GF-D8 (cell line): ENCODE results near the gene RAB30.

Experiments
- DNase-seq: peaks from one replicate; lab custom pipeline; 2025; lab: John Stamatoyannopoulos, UW

The RAB30 gene

DNA sequence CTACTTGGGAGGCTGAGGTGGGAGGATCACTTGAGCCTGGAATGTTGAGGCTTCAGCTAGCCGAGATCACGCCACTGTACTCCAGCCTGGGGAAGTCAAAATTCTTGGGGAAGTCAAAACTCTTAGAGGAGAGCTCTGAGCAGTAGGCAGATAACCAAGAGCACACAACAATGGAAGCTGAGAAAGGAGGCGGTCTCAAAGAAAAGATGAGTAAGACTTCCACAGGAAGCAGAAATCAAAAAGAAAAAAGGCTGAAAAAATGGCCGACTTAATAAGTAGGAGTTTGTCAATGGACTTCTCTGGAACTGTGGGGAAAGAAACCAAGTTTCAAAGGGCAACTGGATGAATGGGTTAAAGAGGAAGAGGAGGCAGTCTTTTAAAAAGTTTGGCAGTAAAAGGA is 32.1 kb downstream of the RAB30 start:
- no peak for DNase-seq

DNA sequence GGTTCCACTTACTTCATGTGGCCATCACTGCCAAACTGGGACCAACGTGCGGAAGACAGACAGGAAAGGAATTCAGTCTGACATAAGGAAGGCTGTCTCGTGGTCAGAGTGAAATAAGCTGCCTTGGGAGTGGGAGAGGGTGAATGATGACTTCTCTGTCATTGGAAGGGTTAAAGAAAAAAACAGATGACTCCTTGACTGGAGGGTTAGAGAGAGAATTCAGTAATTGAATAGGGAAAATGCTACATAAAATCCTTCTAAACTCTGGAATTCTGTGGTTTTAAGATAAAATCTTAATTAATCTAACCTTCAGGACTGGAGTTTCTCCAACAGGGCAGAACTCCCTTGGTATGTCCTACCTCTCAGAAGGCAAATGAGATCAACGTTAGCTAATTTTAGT is 33.8 kb downstream of the RAB30 start:
- DNase-seq, result no peak

DNA sequence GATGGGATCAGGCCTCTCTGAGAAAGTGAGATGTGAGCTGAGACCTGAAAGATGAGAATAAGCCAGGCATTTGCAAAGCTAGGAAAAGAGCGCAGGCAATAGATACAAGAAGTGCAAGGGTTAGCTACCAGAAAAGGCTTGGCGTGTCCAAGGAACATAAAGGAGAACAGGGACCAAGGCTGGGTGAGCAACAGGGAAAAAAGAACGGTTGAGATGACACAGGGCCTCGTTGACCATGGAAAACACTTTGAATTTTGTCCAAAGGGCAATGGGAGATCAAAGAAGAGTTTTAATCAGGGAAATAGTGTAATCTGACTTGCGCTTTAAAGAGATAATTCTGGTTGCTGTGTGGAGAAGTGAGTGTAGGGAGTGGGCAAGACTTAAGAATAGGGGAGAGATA is 35.0 kb downstream of the RAB30 start:
- no peak for DNase-seq

DNA sequence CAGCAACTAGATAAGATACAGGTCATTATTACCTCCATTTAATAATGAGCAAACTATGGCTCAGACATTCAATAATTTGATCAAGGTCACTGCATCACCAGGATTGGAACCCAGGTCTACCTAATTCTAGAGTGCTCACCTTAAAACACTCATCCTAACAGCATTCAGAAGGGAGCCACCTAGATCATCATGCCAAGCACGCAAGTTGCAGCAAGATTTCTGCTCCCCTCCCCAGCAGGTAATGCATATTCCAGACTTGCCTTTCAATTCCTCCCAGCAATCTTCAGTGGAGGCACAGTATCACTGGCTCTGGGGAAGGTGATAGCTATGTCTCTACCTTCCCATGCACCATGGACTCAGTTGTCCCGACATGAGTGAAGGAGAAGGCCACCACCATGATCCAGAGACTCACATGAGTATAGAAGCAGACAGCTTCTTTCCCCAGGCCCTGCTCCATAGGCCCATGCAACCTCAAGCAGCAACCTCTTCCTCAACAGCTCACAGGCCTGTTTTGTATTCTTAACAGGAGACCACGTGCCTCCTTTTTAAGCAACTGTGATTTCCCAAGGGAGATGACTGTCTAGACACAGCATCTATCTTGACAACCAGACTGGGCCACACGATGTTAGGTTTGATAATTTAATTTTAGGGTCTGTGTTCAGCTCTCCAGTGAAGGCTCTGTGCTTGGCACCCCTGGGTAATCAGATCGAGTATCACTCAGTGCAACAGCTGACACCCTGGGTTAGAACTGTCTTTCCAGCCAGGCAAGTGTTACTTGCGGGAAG is 36.4 kb downstream of the RAB30 start:
- DNase-seq, result no peak

DNA sequence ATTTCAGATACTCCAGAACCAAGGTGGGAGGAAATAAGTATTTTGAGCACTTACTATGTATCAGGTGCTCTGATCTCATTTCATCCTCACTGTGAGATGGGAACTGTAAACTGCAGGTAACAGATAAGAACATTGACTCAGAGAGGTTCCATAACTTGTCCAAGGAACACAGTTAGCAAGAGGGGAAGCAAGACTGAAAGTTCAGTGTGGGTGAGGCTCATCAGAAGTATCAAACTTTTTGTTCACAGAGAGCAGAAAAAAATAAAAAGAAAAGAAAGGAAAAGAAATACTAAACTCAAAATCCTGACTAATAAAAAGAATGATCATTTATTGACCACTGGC is 37.1 kb downstream of the RAB30 start:
- no peak for DNase-seq

DNA sequence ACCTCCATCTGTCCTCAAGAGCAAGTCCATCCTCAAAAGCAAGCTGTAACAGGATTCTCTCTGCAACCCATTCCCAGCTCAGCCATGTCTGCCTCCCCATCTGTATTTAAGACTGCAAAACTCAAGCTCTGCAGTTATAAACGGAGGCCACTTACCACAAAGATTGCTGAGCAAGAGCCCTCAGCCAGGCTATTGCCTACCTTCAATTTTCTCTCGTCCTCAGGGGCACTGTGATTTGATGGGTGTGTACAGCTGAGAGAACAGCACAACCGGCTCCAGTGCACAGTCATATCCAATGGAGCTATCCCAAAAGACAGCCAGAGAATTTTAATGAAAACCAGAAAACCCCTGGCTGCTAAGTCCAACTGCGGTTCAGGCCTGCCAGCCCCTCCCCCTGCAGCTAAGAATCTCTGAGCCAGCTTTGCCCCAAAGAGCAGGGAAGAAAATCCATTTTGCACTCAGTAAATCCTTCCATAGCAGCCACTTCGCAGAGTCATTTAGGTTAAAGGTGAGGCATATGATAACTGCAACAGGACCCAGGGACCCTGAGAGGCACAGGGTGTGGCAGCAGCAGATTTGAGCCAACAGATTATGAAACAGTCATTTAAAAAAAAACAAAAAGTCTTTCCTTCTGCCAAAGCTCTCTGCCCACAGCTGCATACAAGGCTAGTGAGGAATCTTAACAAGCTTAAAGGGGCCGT is 37.6 kb downstream of the RAB30 start:
- DNase-seq, result no peak

DNA sequence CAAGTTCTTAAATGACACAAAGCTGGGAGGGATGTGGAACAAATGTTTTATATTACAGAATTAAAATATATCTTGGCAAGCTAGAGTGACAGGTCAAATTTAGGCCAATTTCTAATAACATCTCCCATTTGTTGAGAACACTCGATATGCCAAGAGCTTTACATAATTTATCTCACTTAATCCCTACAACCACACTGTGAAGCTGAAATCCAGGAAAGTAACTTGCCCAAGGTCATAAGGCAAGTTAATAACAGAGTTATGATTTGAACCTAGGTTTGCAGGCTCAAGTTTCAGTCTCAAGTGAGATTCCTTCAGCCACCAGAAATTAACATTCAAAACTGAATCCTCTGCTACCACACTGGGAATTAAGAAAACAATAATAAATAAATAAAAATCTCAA is 38.3 kb downstream of the RAB30 start:
- no peak for DNase-seq

DNA sequence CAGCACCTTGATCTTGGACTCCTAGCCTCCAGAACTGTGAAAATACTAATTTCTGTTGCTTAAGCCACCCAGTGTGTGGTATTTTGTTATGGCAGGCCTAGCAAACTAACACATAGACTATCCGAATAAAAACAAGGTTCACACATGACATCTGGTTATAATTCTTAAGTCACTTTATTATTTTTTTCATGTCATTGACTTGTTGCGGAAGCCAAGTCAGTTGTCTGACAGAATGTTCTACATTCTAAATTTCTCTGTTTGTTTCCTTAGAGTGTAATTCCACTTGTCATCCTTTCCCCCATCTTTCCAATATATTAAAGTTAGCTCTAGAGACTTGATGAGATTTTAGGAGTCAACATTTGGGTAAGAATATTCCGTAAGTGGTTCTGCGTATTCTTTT is 40.6 kb downstream of the RAB30 start:
- no peak for DNase-seq

DNA sequence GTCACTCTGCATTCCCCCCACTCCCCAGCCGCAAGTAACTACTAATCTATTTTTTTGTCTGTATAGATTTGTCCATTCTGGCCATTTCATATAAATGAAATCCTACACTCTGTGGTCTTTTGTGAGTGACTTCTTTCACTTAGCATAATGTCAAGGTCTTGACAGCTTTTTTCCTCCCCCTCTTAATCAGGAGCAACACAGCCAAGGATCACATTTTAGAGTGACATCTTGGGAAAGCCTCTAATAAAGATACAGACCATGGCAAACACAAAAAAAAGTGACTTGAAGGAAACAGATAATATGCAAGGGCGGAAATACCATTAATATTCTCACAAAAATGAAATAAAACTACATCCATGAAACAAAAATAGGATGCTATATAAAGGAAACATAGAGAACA is 43.9 kb downstream of the RAB30 start:
- DNase-seq, result no peak

DNA sequence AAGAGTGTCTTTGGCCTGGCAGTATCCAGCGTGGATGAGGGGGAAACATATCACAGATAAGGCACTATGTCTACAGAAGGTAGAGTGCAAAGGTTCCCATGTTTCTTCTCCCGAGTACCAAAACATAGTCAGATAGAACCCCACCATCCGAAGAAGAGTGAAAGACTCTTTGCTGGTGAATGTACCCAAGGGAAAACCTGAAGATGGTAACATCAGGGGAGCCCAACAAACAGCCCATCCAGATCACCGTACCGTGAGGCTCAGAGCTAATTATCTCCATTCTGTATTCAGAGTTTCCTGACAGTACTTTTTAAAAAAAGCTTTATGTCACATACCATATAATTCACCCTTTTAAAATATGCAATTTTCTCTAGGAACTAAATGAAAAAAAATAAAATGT is 44.4 kb downstream of the RAB30 start:
- no peak for DNase-seq

DNA sequence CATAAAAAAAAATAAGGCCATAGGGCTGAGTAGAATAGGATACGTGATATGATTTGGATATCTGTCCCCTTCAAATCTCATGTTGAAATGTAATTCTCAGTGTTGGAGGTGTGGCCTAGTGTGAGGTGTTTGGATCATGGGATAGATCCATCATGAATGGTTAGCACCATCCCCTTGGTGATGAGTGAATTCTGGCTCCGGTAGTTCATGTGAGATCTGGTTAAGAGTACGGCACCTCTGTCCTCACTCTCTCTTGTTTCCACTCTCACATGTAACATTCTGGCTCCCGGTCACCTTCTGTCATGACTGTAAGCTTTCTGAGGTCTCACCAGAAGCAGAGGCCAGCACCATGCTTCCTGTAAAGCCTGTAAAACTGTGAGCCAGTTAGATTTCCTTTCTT is 45.5 kb downstream of the RAB30 start:
- no peak for DNase-seq

DNA sequence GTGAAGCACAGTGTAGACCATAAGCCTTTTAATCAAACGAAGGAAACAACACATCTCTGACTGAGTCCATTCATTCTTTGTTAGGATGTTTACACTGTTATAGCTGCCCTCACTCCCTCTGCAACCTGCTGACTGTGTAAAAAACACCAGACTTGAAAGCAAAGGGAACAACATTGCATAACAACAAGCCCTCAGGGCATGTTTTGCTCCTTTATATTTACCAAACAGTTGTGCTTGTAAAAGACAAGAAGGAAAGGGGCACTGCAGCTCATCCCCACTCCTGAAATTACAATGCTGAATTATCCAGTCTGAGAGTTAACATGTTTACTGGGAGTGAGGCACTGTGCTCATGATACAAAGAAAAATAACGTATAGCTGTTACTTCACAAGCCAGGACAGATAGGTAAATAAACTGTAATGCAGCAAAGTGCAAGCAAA is 46.4 kb downstream of the RAB30 start:
- no peak for DNase-seq

DNA sequence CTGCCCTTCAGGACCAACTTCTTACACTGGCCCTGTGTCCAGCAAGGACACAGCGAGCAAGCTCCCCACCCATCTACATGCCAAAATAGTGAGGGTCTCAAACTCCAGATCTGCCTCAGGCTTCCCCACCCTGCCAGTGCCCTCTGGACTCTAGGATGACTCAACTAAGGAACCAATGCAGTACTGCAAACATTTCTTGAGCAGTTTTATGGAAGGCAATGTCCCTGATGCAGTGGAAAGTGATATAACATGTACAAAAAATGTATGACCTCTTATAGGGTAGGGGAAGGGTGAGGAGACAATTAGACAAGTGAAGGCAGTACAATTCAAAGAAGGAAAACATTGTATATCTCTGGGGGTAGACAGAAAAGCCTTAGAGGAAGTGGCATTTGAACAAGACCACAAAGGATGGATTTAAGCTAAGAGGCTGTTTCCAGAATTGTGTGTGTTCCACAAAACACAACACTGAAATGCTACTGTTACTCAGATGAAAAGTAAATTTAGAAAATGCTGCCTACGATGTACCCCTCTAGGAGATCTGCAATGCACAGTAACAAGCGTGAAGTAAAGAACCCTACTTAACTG is 47.3 kb downstream of the RAB30 start:
- DNase-seq, result no peak

DNA sequence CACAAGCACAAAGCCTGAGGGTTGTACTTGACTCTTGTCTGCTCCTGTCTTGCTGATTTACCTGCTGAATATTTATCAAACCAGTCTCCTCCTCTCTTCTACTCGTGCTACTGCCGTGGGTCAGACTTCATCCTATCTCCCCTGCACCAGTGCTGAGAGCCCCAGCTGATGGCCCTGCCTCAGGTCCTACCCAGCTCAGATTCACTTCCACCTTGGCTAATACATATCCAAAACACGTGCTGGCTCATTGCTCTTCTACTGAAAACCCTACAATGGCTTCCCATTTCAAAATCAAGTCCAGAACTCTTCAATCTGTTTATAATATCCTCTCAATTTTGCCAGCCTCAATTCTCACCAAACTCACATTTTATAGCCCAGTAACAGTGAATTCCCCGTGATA is 48.3 kb downstream of the RAB30 start:
- no peak for DNase-seq

DNA sequence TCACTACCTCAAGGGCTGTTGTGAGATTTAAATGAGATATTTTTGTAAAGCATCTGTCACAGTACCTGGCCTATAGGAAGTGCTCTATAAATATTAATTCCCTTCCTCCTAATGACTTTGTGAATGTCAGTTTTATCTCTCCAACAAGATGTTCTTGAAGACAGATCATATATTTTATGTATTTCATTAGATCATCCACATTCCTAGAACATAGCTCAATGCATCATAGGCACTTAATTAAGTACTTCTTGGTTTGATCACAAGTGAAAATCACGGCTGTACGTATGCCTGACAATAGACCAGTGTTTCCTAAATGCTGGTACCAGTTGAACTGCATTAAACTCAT is 49.9 kb downstream of the RAB30 start:
- DNase-seq, result no peak

DNA sequence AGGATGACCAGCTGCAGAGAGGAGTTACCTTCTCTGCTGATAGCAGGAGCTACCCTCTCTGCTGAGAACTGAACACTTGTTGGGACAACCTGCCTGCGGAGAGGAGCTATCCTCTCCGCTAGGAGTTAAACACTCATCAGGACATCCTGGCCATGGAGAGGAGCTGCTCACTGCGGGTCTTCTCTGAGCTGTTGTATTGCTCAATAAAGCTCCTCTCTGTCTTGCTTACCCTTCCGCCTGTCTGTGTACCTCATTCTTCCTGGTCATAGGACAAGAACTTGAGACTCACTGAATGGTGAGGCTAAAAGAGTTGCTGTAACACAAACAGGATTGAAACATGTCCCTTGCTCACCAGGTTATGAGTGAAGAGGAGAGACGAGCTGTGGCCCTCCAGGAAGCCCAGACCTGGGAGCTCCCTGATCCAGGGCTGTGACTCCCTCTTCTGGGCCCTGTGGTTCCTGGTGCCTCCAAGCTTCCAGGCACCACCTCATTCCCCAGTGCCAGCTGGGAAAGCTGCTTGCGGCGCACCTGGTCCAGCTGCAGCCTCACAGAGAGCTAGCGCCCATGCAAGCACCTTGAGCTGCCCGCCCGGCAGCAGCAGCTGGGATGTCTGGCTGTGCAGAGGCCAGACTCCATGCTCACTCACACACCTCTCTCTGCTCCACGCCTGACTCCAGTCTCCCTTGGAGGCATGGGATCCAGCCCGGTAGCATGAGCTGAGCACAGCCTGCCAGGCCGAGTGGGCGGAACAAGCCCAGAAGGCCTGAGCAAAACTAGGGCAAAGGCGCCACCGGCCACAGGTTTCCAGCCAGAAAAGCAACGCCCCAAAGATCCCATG is 50.5 kb downstream of the RAB30 start:
- no peak for DNase-seq

DNA sequence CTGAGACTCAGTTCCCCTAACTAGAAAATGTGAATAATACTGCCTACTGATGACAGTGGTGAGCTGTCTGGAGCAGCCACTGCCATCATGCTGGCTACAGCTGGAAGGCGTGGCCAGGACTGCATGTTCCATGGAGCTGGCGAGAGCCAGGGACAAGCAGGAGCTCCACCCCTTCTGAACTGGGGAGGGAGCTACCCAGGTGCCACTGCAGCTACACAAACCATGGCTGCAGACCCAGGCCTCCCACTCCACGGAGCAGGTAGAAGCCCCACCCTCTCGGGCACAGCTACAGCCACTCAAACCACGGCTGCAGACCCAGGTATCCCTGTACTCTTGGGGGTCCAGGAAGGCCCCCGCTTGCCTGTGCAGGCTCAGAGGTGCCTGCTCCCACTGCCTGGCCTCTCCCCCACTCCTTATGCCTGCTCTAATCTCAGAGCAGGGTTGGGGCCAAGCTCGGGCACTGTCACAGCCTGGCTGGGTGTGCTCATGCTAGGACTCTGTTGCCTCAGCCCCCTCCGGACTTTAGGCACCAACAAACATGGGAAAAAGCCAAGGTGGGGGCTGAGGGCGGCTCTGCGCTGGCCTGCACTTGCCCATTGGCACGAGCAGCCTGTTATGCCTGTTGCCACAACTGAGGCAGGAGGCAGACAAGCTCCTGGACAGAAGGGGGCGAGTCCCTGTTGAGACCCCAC is 51.7 kb downstream of the RAB30 start:
- no peak for DNase-seq

DNA sequence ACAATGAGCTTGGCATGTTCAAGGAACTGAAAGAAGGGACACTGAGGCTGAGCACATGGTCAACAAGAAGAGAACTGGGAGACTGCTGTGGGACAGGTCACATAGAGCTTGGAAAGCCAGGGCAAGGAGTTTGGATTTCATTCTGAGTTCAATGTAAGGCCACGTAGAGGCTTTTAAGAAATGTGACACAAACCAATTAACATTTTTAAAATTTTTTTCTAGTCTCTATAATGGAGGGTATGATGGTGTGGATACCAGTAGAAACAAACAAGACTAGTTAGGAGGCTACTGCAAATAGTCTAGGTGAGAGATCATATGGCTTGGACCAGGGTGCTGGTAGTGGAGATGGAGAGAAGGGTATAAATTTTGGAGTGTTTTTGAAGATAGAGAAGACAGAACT is 56.7 kb downstream of the RAB30 start:
- no peak for DNase-seq

DNA sequence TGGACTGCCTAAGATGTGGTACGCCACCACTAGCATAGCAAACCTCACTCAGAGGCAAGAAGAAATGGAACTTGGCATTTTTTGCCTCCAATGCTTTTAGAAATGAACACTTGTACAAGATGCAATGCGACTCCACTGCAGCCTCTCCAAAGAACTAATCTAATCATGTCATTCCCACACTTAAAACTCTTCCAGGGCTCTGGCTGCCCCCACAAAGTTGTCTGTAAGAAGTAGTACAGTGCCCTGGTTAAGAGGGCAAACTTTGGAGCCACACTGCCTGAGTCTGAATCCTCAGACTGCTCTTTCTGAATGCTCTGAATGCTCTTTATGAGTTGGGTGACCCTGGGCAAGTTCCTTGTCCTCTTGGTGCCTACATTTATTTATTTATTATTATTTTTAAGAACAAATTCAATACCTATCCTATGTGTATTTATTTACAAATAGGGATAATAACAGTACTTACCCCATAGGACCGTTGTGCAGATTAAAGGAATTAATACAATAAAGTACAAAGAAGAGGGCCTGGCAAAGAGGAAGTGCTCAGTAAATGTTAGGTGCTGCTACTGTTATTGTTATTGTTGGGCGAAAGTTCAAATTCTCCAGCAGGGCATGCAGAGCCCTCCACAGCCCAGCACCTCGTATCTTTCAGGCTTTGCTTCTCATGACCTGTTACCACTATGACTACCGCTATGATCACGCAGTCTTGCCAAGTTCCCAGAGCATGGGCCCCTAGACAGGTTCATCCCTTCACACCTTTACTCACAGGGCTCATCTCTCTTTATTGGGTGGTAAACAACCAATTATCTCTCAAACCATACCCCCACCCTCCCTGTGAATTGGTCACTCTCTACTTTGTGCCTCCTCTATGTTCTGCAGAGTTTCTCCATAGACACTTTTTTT is 59.3 kb downstream of the RAB30 start:
- DNase-seq, result no peak

DNA sequence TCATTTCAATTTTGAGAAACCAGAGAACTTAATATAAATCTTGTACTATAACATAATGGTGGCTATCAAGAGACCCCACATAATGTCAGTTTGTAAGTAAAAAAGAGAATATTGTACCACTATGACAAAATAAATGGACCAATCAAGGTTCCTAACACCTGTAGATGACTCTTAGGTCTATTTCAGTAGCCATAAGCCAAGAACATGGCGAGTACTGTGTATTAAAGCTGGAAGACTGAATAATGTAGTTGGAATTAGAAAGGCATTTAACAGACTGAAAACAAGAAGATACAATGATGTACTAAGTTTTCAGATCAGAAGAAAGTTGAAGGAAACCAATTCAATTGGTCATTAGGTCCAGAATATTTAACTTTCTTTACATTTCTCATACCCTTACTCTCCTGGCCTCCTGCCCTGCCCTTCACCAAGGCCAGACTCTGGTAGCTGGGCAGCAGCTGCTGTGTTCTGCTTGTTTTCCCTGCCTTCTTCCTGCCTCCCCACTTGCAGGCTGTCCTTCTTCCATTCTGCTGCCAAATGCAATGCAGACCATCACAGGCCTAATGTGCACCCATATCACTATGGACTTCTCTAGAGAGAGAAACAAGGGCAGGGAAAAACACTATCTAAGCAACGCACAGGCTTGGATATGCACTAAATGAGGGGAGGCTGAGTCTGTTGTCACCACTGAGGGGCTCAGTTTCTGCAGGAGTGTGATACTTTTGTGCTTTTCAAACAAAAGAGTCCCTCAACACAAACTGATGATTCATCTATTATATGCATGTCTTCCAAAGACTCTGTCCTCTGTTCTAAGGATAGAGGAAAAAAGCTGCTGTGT is 60.1 kb downstream of the RAB30 start:
- no peak for DNase-seq
